Mesendoderm (in vitro differentiated cells): ENCODE measurements around the gene FNDC3B.
"Not testable (repeated sequence)": the region's sequence is repeated elsewhere in the genome, so short reads cannot be mapped to it uniquely, and the experiment has no call there.

Experiments used
- DNase-seq: peaks from one replicate; pipeline ENCODE4 v3.0.0; 2013
- H2AK5ac ChIP-seq: 2 replicates; pipeline ENCODE4 v1.6.1; 2013; ENCODE audit warnings: low read length, inconsistent platforms
- H2BK120ac ChIP-seq: 2 replicates; pipeline ENCODE4 v1.6.1; 2013; ENCODE audit warnings: low read depth, mild to moderate bottlenecking, low read length, moderate library complexity, mixed read lengths
- H2BK15ac ChIP-seq: replicated peaks from 2 replicates; pipeline ENCODE4 v1.6.1; 2013; ENCODE audit warnings: low read depth, mild to moderate bottlenecking, moderate library complexity
- H2BK5ac ChIP-seq: 2 replicates; pipeline ENCODE4 v1.6.1; 2013; ENCODE audit warnings: low read length, inconsistent platforms
- H3K18ac ChIP-seq: 2 replicates; pipeline ENCODE4 v1.6.1; 2013; ENCODE audit warnings: mild to moderate bottlenecking, low read length, mixed read lengths
- H3K23ac ChIP-seq: one replicate; pipeline ENCODE4 v1.6.1; 2013; ENCODE audit warnings: low read length
- H3K27ac ChIP-seq: 2 replicates; pipeline ENCODE4 v1.5.1; 2013; ENCODE audit warnings: low read depth, mild to moderate bottlenecking, inconsistent platforms, low read length, moderate library complexity
- H3K27me3 ChIP-seq: 2 replicates; pipeline ENCODE4 v1.6.1; 2013; ENCODE audit warnings: low read length, control low read depth, mild to moderate bottlenecking, inconsistent platforms; ENCODE audit not compliant: insufficient read depth, poor library complexity
- H3K36me3 ChIP-seq: 2 replicates; pipeline ENCODE4 v1.6.1; 2013; ENCODE audit warnings: low read length, inconsistent platforms; ENCODE audit not compliant: control insufficient read depth, insufficient read depth
- H3K4ac ChIP-seq: one replicate; pipeline ENCODE4 v1.6.1; 2013; ENCODE audit warnings: low read depth, mild to moderate bottlenecking, low read length, moderate library complexity
- H3K4me1 ChIP-seq: 2 replicates; pipeline ENCODE4 v1.6.1; 2013; ENCODE audit warnings: low read depth, low read length, inconsistent platforms; ENCODE audit not compliant: control insufficient read depth
- H3K4me2 ChIP-seq: 2 replicates; pipeline ENCODE4 v1.6.1; 2013; ENCODE audit warnings: low read length
- H3K4me3 ChIP-seq: 2 replicates; pipeline ENCODE4 v1.5.1; 2013; ENCODE audit warnings: mild to moderate bottlenecking, low read length
- H3K56ac ChIP-seq: one replicate; pipeline ENCODE4 v1.6.1; 2013; ENCODE audit warnings: low read length
- H3K79me1 ChIP-seq: 2 replicates; pipeline ENCODE4 v1.6.1; 2013; ENCODE audit warnings: low read length, inconsistent platforms
- H3K79me2 ChIP-seq: 2 replicates; pipeline ENCODE4 v1.6.1; 2013; ENCODE audit warnings: mild to moderate bottlenecking, low read length; ENCODE audit not compliant: control insufficient read depth, insufficient read depth
- H3K9ac ChIP-seq: 2 replicates; pipeline ENCODE4 v1.6.1; 2013; ENCODE audit warnings: low read length, inconsistent platforms
- H4K5ac ChIP-seq: one replicate; pipeline ENCODE4 v1.6.1; 2013; ENCODE audit warnings: low read length
- H4K8ac ChIP-seq: one replicate; pipeline ENCODE4 v1.6.1; 2013; ENCODE audit warnings: low read depth, mild to moderate bottlenecking, control low read depth, low read length, moderate library complexity
- WGBS: extraction: QIAGEN DNeasy Blood & Tissue Kit; methylation state at CpG from one replicate; pipeline ENCODE4 v1.1.7; 2013; ENCODE audit warnings: low lambda C conversion rate, missing lambda C conversion rate; ENCODE audit not compliant: insufficient coverage; ENCODE audit errors: extremely low coverage; 5-methylcytosine and 5-hydroxymethylcytosine counted together

Gene FNDC3B

DNA sequence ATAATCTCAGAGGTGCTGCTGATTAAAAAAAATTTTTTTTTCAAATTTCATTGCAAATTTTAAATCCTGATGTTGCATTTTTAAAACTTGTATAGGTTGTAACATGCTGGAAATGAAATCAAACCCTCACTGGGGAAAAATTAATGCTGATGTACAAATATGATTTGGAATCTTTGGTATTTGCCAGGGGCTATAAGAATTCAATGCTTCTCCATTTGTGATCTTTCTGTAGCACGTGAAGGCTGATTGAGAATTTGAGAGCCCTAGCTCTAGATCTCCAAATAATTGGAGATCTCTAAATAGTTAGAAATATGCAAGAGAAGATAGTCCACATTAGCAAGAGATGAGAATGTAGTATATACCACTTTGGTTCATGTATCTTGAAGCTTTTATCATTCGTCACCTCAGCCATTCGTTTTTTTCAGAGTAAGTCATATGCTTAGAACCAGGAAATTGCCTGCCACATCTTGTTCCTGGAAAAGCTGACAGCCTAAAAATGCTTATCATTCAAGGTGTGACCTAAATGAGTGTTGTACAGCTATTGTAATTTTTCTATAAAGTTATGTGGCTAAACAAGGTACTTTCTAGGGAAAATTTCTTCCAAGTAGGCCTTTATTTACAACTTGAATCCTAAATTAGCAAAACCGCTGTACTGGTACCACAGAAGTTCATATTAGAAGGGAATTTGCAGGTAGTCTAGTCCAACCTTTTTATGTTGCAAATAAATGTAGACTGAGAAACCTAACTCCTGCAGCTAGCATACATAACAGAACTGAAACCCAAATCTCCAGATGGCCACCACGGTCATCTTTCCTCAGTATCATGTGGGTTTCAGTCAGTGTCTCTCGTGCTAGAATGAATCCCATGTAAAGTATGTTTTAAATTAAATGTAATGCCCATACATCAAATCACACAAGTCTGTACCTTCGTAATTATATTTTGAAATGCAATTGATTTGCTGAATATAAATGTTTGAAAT is 48.5 kb downstream of the FNDC3B start:
- H3K4ac ChIP-seq, result no peak overlapping the region
- H2BK120ac ChIP-seq, result no peak overlapping the region
- H4K5ac ChIP-seq, result no peak overlapping the region
- H3K36me3 ChIP-seq, result no peaks in the 10 kb centered on the region
- no peak for DNase-seq
- H2BK5ac ChIP-seq, result no peak overlapping the region
- H3K27ac ChIP-seq, result no peak overlapping the region
- no peak overlapping the region for H2AK5ac ChIP-seq
- H3K9ac ChIP-seq, result no peak overlapping the region
- H3K56ac ChIP-seq, result no peak overlapping the region
- no peak overlapping the region for H3K4me2 ChIP-seq
- H3K4me1 ChIP-seq, result peaks cover 12% of the 10 kb centered on the region
- H3K79me2 ChIP-seq, result peaks cover 58% of the 10 kb centered on the region
- H3K27me3 ChIP-seq, result no peaks in the 10 kb centered on the region
- no peak overlapping the region for H3K4me3 ChIP-seq
- no peak overlapping the region for H3K18ac ChIP-seq
- no CpG with 5 or more reads among the region's 7 CpGs for WGBS
- no peak overlapping the region for H4K8ac ChIP-seq
- no peak overlapping the region for H3K23ac ChIP-seq
- peaks cover 17% of the 10 kb centered on the region for H3K79me1 ChIP-seq
- H2BK15ac ChIP-seq, result no peak overlapping the region

DNA sequence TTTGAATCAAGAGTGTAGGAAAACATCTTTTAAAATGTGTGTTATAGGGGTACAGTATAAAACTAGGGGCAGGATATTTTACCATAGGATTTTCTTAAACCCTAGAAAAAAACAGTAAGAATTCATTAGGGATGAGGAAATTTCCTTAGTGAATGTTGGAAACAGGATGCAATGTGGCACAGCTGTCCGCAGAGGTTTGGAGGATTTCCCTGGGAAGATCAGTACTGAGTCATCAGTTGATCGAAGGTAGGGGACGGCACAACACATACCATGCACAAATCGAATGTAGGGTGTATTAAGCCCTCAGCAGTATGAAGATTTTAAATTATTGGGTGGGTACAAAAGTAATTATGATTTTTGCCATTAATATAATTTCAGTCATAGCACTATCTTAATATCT is 49.9 kb downstream of the FNDC3B start:
- H3K79me1 ChIP-seq, result peaks cover 14% of the 10 kb centered on the region
- H3K23ac ChIP-seq, result no peak overlapping the region
- H4K5ac ChIP-seq, result no peak overlapping the region
- no peak overlapping the region for H2AK5ac ChIP-seq
- H3K56ac ChIP-seq, result no peak overlapping the region
- H2BK15ac ChIP-seq, result no peak overlapping the region
- H3K36me3 ChIP-seq, result no peaks in the 10 kb centered on the region
- peaks cover 12% of the 10 kb centered on the region for H3K4me1 ChIP-seq
- H3K79me2 ChIP-seq, result peaks cover 55% of the 10 kb centered on the region
- H2BK120ac ChIP-seq, result no peak overlapping the region
- no peak overlapping the region for H4K8ac ChIP-seq
- H3K4me3 ChIP-seq, result no peak overlapping the region
- H3K27me3 ChIP-seq, result no peaks in the 10 kb centered on the region
- no peak overlapping the region for H3K18ac ChIP-seq
- H2BK5ac ChIP-seq, result no peak overlapping the region
- WGBS, result no CpG with 5 or more reads among the region's 4 CpGs
- no peak overlapping the region for H3K27ac ChIP-seq
- peak; percentile 46 for DNase-seq
- H3K4me2 ChIP-seq, result no peak overlapping the region
- H3K4ac ChIP-seq, result no peak overlapping the region
- no peak overlapping the region for H3K9ac ChIP-seq

DNA sequence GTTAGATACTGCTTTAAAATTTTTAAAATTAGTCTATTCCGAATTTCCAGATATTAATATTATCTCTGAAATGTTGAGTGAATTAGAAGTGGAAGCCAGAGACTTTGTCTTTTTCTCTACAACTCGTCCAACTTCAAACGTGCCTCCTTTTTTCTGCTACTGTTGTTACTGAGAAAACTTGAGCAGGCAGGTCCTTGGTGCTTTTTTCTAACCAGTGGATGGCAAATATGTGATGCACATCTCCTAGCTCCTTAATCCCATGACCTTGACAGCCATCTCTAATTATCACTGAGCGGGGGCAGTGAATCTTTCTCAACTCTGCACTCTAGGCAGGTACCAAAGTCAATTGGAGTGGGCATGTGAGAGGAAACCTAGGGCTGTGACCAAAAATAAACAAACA is 50.7 kb downstream of the FNDC3B start:
- no peak overlapping the region for H2BK120ac ChIP-seq
- no peak overlapping the region for H2BK5ac ChIP-seq
- H4K5ac ChIP-seq, result no peak overlapping the region
- no peaks in the 10 kb centered on the region for H3K36me3 ChIP-seq
- H3K9ac ChIP-seq, result no peak overlapping the region
- H3K18ac ChIP-seq, result no peak overlapping the region
- H3K27ac ChIP-seq, result no peak overlapping the region
- no CpG with 5 or more reads among the region's 4 CpGs for WGBS
- no peaks in the 10 kb centered on the region for H3K27me3 ChIP-seq
- no peak overlapping the region for H4K8ac ChIP-seq
- H3K4me3 ChIP-seq, result no peak overlapping the region
- peaks cover 12% of the 10 kb centered on the region for H3K79me1 ChIP-seq
- H3K79me2 ChIP-seq, result peaks cover 55% of the 10 kb centered on the region
- H3K4me2 ChIP-seq, result no peak overlapping the region
- no peak overlapping the region for H2AK5ac ChIP-seq
- no peak overlapping the region for H2BK15ac ChIP-seq
- H3K4me1 ChIP-seq, result peaks cover 12% of the 10 kb centered on the region
- no peak overlapping the region for H3K4ac ChIP-seq
- no peak for DNase-seq
- no peak overlapping the region for H3K23ac ChIP-seq
- no peak overlapping the region for H3K56ac ChIP-seq

DNA sequence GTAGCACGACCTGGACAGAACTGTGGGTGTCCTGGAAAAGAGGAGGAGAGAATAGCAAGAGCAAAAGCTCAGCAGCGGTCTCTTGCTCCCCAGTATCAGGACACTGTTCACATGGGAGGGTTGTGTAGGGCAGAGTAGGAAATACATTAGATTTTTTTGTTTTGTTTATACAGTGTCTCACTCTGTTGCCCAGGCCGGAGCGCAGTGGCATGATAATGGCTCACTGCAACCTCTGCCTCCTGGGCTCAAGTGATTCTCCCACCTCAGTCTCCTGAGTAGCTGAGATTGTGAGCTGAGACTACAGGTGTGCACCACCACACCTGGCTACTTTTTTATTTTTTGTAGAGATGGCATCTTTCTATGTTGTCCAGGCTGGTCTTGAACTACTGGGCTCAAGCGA is 53.3 kb downstream of the FNDC3B start:
- no peak overlapping the region for H3K27ac ChIP-seq
- WGBS, result no CpG with 5 or more reads among the region's 5 CpGs

DNA sequence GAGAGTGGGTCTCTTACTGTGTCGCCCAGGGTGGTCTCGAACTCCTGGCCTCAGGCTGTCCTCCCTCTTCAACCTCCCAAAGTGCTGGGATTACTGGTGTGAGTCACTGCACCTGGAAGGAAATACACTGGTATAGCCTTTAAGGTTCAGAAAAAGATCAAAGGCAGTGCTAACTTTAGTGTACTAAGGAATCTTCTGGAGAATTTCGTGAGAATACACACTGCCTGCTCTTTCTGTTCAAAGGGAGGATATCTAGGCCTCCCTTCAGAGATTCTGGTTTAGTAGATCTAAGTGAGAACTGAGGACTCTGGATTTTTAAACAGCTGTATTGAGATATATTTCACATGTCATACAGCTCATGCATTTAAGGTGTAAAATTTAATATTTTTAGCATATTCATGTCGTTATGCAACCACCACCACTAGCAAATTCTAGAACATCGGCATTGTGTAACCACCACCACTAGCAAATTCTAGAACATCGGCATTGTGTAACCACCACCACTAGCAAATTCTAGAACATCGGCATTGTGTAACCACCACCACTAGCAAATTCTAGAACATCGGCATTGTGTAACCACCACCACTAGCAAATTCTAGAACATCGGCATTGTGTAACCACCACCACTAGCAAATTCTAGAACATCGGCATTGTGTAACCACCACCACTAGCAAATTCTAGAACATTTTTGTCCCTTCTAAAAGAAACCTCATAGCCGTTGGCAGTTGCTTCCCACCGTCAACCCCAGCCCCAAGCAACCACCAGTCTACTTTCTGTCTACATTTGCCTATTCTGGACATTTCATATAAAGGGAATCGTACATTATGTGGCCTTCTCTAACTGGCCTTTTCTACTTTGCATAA is 54.4 kb downstream of the FNDC3B start:
- H3K4me2 ChIP-seq, DNase-seq, H3K4me1 ChIP-seq, H2BK5ac ChIP-seq, H2AK5ac ChIP-seq, H4K8ac ChIP-seq, H4K5ac ChIP-seq, H3K18ac ChIP-seq, H3K27ac ChIP-seq, H3K4ac ChIP-seq, H3K4me3 ChIP-seq, H2BK15ac ChIP-seq, H3K9ac ChIP-seq, H3K27me3 ChIP-seq, H3K56ac ChIP-seq, H2BK120ac ChIP-seq, H3K23ac ChIP-seq, H3K36me3 ChIP-seq: not testable (repeated sequence)
- H3K79me2 ChIP-seq, result peaks cover 37% of the 10 kb centered on the region
- H3K79me1 ChIP-seq, result peaks cover 11% of the 10 kb centered on the region
- WGBS, result no CpG with 5 or more reads among the region's 13 CpGs

More for the DNA sequence above, 53.3 kb downstream of the FNDC3B start:
- H2BK5ac ChIP-seq, result no peak overlapping the region
- no peak overlapping the region for H2BK15ac ChIP-seq
- no peak overlapping the region for H3K18ac ChIP-seq
- H3K79me2 ChIP-seq, result peaks cover 38% of the 10 kb centered on the region
- peaks cover 5% of the 10 kb centered on the region for H3K4me1 ChIP-seq
- no peaks in the 10 kb centered on the region for H3K36me3 ChIP-seq
- H3K56ac ChIP-seq, result no peak overlapping the region
- no peak overlapping the region for H4K5ac ChIP-seq
- H2AK5ac ChIP-seq, result no peak overlapping the region
- peaks cover 12% of the 10 kb centered on the region for H3K79me1 ChIP-seq
- H3K4me3 ChIP-seq, result no peak overlapping the region
- no peak overlapping the region for H3K4me2 ChIP-seq
- H4K8ac ChIP-seq, result no peak overlapping the region
- no peak overlapping the region for H3K9ac ChIP-seq
- H3K23ac ChIP-seq, result no peak overlapping the region
- no peaks in the 10 kb centered on the region for H3K27me3 ChIP-seq
- H2BK120ac ChIP-seq, result no peak overlapping the region
- no peak overlapping the region for H3K4ac ChIP-seq
- DNase-seq, result no peak
